GM12878 (cell line): ENCODE data around the gene APBA1. TPM values are rescaled to one million over a fixed set of nuclear protein-coding genes. Genes with fewer than 3 reads are reported as not detected.

Source experiments
- ATAC-seq: fragments of 200-7000 bp; cut with Tn5 transposase; 3 replicates; pipeline ENCODE4 v1.9.1; 2020; ENCODE audit warnings: mild to moderate bottlenecking, moderate library complexity
- BruUV-seq: library from RNA; stranded (reverse); fragments of 400-500 nt; replicated peaks from 2 replicates; lab custom pipeline; 2021; lab: Mats Ljungman, UMichigan
- CTCF ChIA-PET: fragments of 300-600 bp; sonication (Branson Sonifier 250); formaldehyde crosslinking; extraction: SDS; loops from one replicate; lab custom pipeline; 2021; ENCODE audit warnings: inconsistent platforms; lab: Yijun Ruan, JAX
- POLR2A ChIA-PET: fragments of 350-600 bp; formaldehyde crosslinking; extraction: SDS; loops from one replicate; lab custom pipeline; 2021; ENCODE audit warnings: inconsistent platforms; lab: Charles Lee
- RAD21 ChIA-PET: fragments of 300-600 bp; sonication (Branson Sonifier 250); formaldehyde crosslinking; loops from one replicate; lab custom pipeline; 2023; ENCODE audit warnings: antibody characterized with exemption; ENCODE audit not compliant: unreplicated experiment; lab: Charles Lee
- SMC1A ChIA-PET: fragments of 300-600 bp; sonication (Branson Sonifier 250); formaldehyde crosslinking; loops from one replicate; lab custom pipeline; 2023; ENCODE audit not compliant: unreplicated experiment, uncharacterized antibody; lab: Charles Lee
- DNase-seq: peaks from one replicate; pipeline ENCODE4 v3.0.0-alpha.2; 2011; ENCODE audit warnings: low read depth, low spot score
- FAIRE-seq: peaks from 3 replicates; lab custom pipeline; 2011; peaks lifted over from hg19 to GRCh38; lab: Jason Lieb, UNC
- H2AFZ ChIP-seq: 2 replicates; pipeline ENCODE4 v1.6.0; 2011; ENCODE audit warnings: low read depth, low read length, control low read depth; ENCODE audit not compliant: control insufficient read depth
- H3K27ac ChIP-seq: 2 replicates; pipeline ENCODE4 v1.5.1; 2011; ENCODE audit warnings: control low read depth; ENCODE audit not compliant: control insufficient read depth, insufficient read depth
- H3K27me3 ChIP-seq, 2 experiments: replicated peaks in 1 of 2; 2 replicates each; pipeline versions ENCODE4 v1.6.0 to v1.6.1; 2011; ENCODE audit warnings: low read length in 1 of 2; ENCODE audit not compliant: control insufficient read depth in 2 of 2, insufficient read depth in 2 of 2
- H3K36me3 ChIP-seq, 2 experiments: 2 replicates each; pipeline ENCODE4 v1.5.1; 2011; ENCODE audit warnings: low read length in 1 of 2; ENCODE audit not compliant: control insufficient read depth in 2 of 2, insufficient read depth in 2 of 2
- H3K4me1 ChIP-seq: 2 replicates; pipeline ENCODE4 v1.6.1; 2011; ENCODE audit warnings: mild to moderate bottlenecking, low read length, moderate library complexity, mixed read lengths; ENCODE audit not compliant: control insufficient read depth, insufficient read depth
- H3K4me2 ChIP-seq: 2 replicates; pipeline ENCODE4 v1.6.0; 2011; ENCODE audit warnings: control low read depth; ENCODE audit not compliant: control insufficient read depth, insufficient read depth
- H3K4me3 ChIP-seq: fragments of 200-600 bp; sonication (generic); 2 replicates; pipeline ENCODE4 v1.5.1; 2016
- H3K79me2 ChIP-seq: 2 replicates; pipeline ENCODE4 v1.6.0; 2011; ENCODE audit warnings: low read length; ENCODE audit not compliant: control insufficient read depth, insufficient read depth
- H3K9ac ChIP-seq: 2 replicates; pipeline ENCODE4 v1.8.0; 2011; ENCODE audit warnings: low read length, control low read depth, mixed read lengths; ENCODE audit not compliant: control insufficient read depth, insufficient read depth
- H3K9me3 ChIP-seq: replicated peaks from 3 replicates; pipeline ENCODE4 v1.5.1; 2011; ENCODE audit warnings: mild to moderate bottlenecking, low read length; ENCODE audit not compliant: control insufficient read depth, insufficient read depth
- H4K20me1 ChIP-seq: 2 replicates; pipeline ENCODE4 v1.6.0; 2011; ENCODE audit not compliant: control insufficient read depth, insufficient read depth
- CBX5 ChIP-seq: sonication (generic); IDR thresholded peaks from 2 replicates; pipeline ENCODE4 v1.6.1; 2016; ENCODE audit warnings: low read depth, moderate library complexity, mild to moderate bottlenecking, inconsistent platforms
- JUNB ChIP-seq: IDR thresholded peaks from 2 replicates; pipeline ENCODE4 v1.6.1; 2016; ENCODE audit warnings: antibody characterized with exemption, mild to moderate bottlenecking
- KAT2A ChIP-seq: conservative IDR thresholded peaks from 2 replicates; pipeline ENCODE4 v1.6.1; 2011; ENCODE audit warnings: low read depth, low read length; ENCODE audit not compliant: control insufficient read depth
- MEF2A ChIP-seq: IDR thresholded peaks from 2 replicates; pipeline ENCODE4 v1.6.1; 2011; ENCODE audit warnings: low read depth, mild to moderate bottlenecking, low read length, moderate library complexity; ENCODE audit not compliant: insufficient read depth
- NFYB ChIP-seq: IDR thresholded peaks from 2 replicates; pipeline ENCODE4 v1.6.1; 2011; ENCODE audit warnings: low read depth, mild to moderate bottlenecking, low read length, improper control_type of control experiment, moderate library complexity; ENCODE audit not compliant: insufficient read depth
- NR2C1 ChIP-seq: fragments of 450-650 bp; IDR thresholded peaks from 2 replicates; pipeline ENCODE4 v1.6.1; 2017; ENCODE audit warnings: antibody characterized with exemption, mild to moderate bottlenecking, moderate library complexity
- RB1 ChIP-seq: fragments of 450-650 bp; formaldehyde crosslinking; IDR thresholded peaks from 2 replicates; pipeline ENCODE4 v1.6.1; 2017; ENCODE audit warnings: mild to moderate bottlenecking, borderline replicate concordance
- STAT1 ChIP-seq: fragments of 450-650 bp; conservative IDR thresholded peaks from 2 replicates; pipeline ENCODE4 v1.6.1; 2014; ENCODE audit warnings: antibody characterized with exemption, mild to moderate bottlenecking
- STAT3 ChIP-seq: IDR thresholded peaks from 2 replicates; pipeline ENCODE4 v1.6.1; 2011; ENCODE audit warnings: low read depth, low read length, improper control_type of control experiment
- SUPT20H ChIP-seq: IDR thresholded peaks from 2 replicates; pipeline ENCODE4 v1.6.1; 2011; ENCODE audit warnings: low read depth, mild to moderate bottlenecking, low read length, moderate library complexity, borderline replicate concordance; ENCODE audit not compliant: control insufficient read depth
- TAF1 ChIP-seq: IDR thresholded peaks from 2 replicates; pipeline ENCODE4 v1.6.1; 2011; ENCODE audit warnings: mild to moderate bottlenecking, low read depth, low read length, borderline replicate concordance
- TCF7 ChIP-seq: IDR thresholded peaks from 2 replicates; pipeline ENCODE4 v1.6.1; 2014; ENCODE audit warnings: antibody characterized with exemption, borderline replicate concordance
- ZNF207 ChIP-seq: fragments of 450-650 bp; IDR thresholded peaks from 2 replicates; pipeline ENCODE4 v1.6.1; 2014; ENCODE audit warnings: antibody characterized with exemption, mild to moderate bottlenecking, borderline replicate concordance
- ZZZ3 ChIP-seq: IDR thresholded peaks from 2 replicates; pipeline ENCODE4 v1.6.1; 2011; ENCODE audit warnings: low read depth; ENCODE audit not compliant: control insufficient read depth, insufficient read length
- WGBS: methylation state at CpG from one replicate; pipeline ENCODE4 v1.1.6; 2016; ENCODE audit warnings: low lambda C conversion rate; ENCODE audit not compliant: insufficient replicate concordance, insufficient coverage; ENCODE audit errors: missing lambda C conversion rate; 5-methylcytosine and 5-hydroxymethylcytosine counted together
- in situ Hi-C: fragments of 300-500 bp; cut with MboI; formaldehyde crosslinking; loops from 9 replicates; pipeline ENCODE4 v1.14.3; 2018; ENCODE audit warnings: mixed read lengths
- intact Hi-C: fragments of 100-400 bp; cut with micrococcal nuclease; formaldehyde crosslinking; loops from one replicate; pipeline ENCODE4 v1.14.2; 2022; ENCODE audit not compliant: unreplicated experiment
- polyA plus RNA-seq, 11 experiments: library from polyadenylated mRNA; depleted of rRNA in 4 of 11; unstranded in 6 of 11; stranded (reverse) in 5 of 11; fragments of >200 nt; fragmentation: Nextera tagmentation in 4 of 11; fragmentation: Illumina TruSeq in 1 of 11; extraction: Ambion mirVana in 4 of 11; extraction: Trizol in 1 of 11; gene quantifications; 1 replicate in 1 of 11; 2 replicates in 10 of 11; pipeline versions ENCODE4 v1.2.1 to v1.2.3, GENCODE V29; 2011 to 2016; ENCODE audit warnings: inconsistent platforms in 2 of 11, missing spikeins in 2 of 11, low read depth in 1 of 11
- total RNA-seq, 4 experiments: library from RNA; depleted of rRNA in 3 of 4; stranded (reverse); fragments of >200 nt in 3 of 4; fragmentation: Illumina TruSeq in 1 of 4; extraction: Trizol in 1 of 4; gene quantifications; 2 replicates each; pipeline versions ENCODE4 v1.2.1 to v1.2.3, GENCODE V29; 2013 to 2021
- TF ChIP-seq, protein P1 (sequence below): fragments of 450-650 bp; IDR thresholded peaks from 2 replicates; pipeline ENCODE4 v1.6.1; 2016; ENCODE audit warnings: mild to moderate bottlenecking
- TF ChIP-seq, protein P2 (sequence below): fragments of 450-650 bp; IDR thresholded peaks from 2 replicates; pipeline ENCODE4 v1.6.1; 2016; ENCODE audit warnings: mild to moderate bottlenecking

APBA1 gene
- total and polyA plus RNA-seq, 10 of the 15 experiments (the other 5 are each of a cell fraction or from before 2014, with no cell fraction given) = 0.01 to 1.3 (median 0.05) TPM; not detected in 7

DNA sequence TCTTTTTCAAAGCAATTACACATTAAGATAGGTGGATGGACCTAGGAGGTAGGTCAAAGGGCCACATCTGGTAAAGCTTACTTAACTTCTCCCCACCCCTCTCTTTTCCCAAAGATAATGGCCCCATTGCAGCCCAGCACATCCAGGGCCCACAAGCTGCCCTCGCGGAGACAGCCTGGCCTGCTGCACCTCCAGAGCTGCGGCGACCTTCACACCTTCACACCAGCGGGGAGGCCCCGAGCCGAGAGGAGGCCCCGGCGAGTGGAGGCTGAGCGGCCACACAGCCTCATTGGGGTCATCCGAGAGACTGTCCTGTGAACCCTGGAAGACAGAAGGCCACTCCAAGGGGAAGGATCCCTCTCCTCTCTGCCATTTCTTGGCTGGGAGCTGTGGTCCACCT, 280.7 kb downstream of the APBA1 start (continued):
- no peak for TF ChIP-seq ZNF207
- TF ChIP-seq TCF7 = no peak
- no peak for TF ChIP-seq RB1
- TF ChIP-seq STAT1 = no peak
- TF ChIP-seq SUPT20H = no peak

DNA sequence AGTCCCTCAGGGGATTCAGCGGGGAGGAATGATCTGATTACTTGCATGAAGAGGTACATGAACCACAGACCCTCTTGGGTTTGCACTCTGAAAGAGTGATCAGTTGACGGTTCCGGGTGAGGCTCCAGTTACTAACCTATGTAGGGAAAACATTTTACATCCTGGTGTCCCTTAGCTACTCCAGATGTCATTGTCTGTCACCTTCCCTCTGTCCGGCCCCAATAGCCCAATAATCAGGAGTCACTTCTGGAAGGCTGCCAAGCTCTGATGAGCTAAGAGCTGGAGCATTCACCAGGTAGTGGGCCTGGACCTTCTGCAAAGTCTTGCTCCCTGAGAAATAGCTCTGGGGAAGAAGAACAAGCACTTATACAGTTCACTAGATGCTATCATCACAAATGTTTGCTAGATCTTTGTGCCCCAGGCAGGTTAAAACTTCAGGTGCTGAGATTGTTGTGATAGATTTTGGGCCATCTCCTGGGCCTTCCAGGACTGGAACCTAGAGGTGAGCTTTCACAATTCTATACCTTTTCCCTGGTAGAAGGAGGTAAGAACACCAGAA, 282.7 kb downstream of the APBA1 start:
- 40% methylated on average over 4 of the region's 4 CpGs for WGBS
- POLR2A ChIA-PET = no interaction called here
- no peak overlapping the region for H3K4me2 ChIP-seq
- H3K9ac ChIP-seq = no peak overlapping the region
- FAIRE-seq (no peak), DNase-seq (no peak), ATAC-seq (no peak)
- H3K4me1 ChIP-seq = no peaks in the 10 kb centered on the region
- no peaks in the 10 kb centered on the region for H3K36me3 ChIP-seq
- no peaks in the 10 kb centered on the region for H3K79me2 ChIP-seq
- no peaks in the 10 kb centered on the region for H3K9me3 ChIP-seq
- CTCF ChIA-PET = no interaction called here
- H3K27me3 ChIP-seq = peaks cover 0 to 1% of the 10 kb centered on the region in 2 experiments; a peak in 2 of 4 replicates
- no peaks in the 10 kb centered on the region for H4K20me1 ChIP-seq
- intact Hi-C loops = no loop called here
- H3K4me3 ChIP-seq = no peak overlapping the region
- in situ Hi-C loops = no loop called here
- RAD21 ChIA-PET = no interaction called here
- no peak overlapping the region for H3K27ac ChIP-seq
- no TSS peak for BruUV-seq
- TF ChIP-seq JUNB (no peak), MEF2A (no peak), STAT1 (no peak), CBX5 (no peak), ZZZ3 (no peak), KAT2A (no peak), NR2C1 (no peak), NFYB (no peak), TAF1 (no peak), STAT3 (no peak)
- TF ChIP-seq, protein P1, sequence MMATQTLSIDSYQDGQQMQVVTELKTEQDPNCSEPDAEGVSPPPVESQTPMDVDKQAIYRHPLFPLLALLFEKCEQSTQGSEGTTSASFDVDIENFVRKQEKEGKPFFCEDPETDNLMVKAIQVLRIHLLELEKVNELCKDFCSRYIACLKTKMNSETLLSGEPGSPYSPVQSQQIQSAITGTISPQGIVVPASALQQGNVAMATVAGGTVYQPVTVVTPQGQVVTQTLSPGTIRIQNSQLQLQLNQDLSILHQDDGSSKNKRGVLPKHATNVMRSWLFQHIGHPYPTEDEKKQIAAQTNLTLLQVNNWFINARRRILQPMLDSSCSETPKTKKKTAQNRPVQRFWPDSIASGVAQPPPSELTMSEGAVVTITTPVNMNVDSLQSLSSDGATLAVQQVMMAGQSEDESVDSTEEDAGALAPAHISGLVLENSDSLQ = no peak
- TF ChIP-seq, protein P2, sequence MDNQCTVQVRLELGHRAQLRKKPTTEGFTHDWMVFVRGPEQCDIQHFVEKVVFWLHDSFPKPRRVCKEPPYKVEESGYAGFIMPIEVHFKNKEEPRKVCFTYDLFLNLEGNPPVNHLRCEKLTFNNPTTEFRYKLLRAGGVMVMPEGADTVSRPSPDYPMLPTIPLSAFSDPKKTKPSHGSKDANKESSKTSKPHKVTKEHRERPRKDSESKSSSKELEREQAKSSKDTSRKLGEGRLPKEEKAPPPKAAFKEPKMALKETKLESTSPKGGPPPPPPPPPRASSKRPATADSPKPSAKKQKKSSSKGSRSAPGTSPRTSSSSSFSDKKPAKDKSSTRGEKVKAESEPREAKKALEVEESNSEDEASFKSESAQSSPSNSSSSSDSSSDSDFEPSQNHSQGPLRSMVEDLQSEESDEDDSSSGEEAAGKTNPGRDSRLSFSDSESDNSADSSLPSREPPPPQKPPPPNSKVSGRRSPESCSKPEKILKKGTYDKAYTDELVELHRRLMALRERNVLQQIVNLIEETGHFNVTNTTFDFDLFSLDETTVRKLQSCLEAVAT = no peak
- SMC1A ChIA-PET = no interaction called here
- no peak overlapping the region for H2AFZ ChIP-seq
